Adrenal gland (tissue), 12 donors: ENCODE results near the gene PSTK. TPM values are rescaled to one million over a fixed set of nuclear protein-coding genes. Genes with fewer than 3 reads are reported as not detected.

Experiments
- DNase-seq, 7 donors: peaks; one replicate each; pipeline ENCODE4 v3.0.0-alpha.2; 2019 to 2020
- H3K27ac ChIP-seq, 5 donors: fragments of 200-600 bp; sonication (generic) in 4 of 5; 1 replicate in 3 of 5; 2 replicates in 2 of 5; pipeline versions ENCODE4 v1.5.1 to v1.8.0; 2016 to 2020; ENCODE audit warnings: mild to moderate bottlenecking in 1 of 5
- H3K27me3 ChIP-seq: fragments of 200-600 bp; 2 replicates; pipeline ENCODE4 v1.8.0; 2021
- H3K36me3 ChIP-seq, 2 donors: fragments of 200-600 bp; replicated peaks in 1 of 2; 1 replicate in 1 of 2; 2 replicates in 1 of 2; pipeline versions ENCODE4 v1.5.1 to v1.8.0; 2018 to 2022
- H3K4me1 ChIP-seq, 2 donors: fragments of 200-600 bp; replicated peaks in 1 of 2; 1 replicate in 1 of 2; 2 replicates in 1 of 2; pipeline versions ENCODE4 v1.5.1 to v1.8.0; 2018 to 2021
- H3K4me3 ChIP-seq, 4 donors: fragments of 200-600 bp; sonication (generic) in 3 of 4; one replicate each; pipeline ENCODE4 v1.5.1; 2016 to 2018
- H3K9me3 ChIP-seq, 3 donors: fragments of 200-600 bp; sonication (generic) in 1 of 3; replicated peaks in 1 of 3; 1 replicate in 2 of 3; 2 replicates in 1 of 3; pipeline versions ENCODE4 v1.5.1 to v1.8.0; 2016 to 2021
- POLR2A ChIP-seq, 2 donors: fragments of 450-650 bp; IDR thresholded peaks; one replicate each; pipeline ENCODE4 v1.6.1; 2017; ENCODE audit warnings: antibody characterized with exemption in 2 of 2, mild to moderate bottlenecking in 2 of 2, moderate library complexity in 1 of 2
- WGBS, 4 donors: extraction: QIAGEN DNeasy Blood & Tissue Kit in 2 of 4; methylation state at CpG; one replicate each; pipeline versions ENCODE4 v1.1.5 to v1.1.7; 2013 to 2017; 5-methylcytosine and 5-hydroxymethylcytosine counted together
- intact Hi-C, 2 donors: fragments of 100-400 bp; cut with DNase I; formaldehyde crosslinking; loops; one replicate each; pipeline versions ENCODE4 v1.14.1 to v1.15.0; 2022 to 2023
- polyA plus RNA-seq, 3 donors: library from polyadenylated mRNA; stranded (reverse); fragments of 200-250 nt in 2 of 3; fragments of 350-450 nt in 1 of 3; fragmentation: Illumina TruSeq in 1 of 3; extraction: RNeasy Lipid Tissue Mini Kit (QIAGEN cat#74804) in 1 of 3; gene quantifications; one replicate each; pipeline ENCODE4 v1.2.3, GENCODE V29; 2013 to 2014
- total RNA-seq, 9 donors: library from RNA; depleted of rRNA in 4 of 9; stranded (reverse); fragments of >200 nt in 4 of 9; fragments of 120-200 nt in 1 of 9; fragmentation: NEBNext Ultra II Directional in 1 of 9; extraction: Animal tissue kit (Norgen Biotek cat#: 25700) in 1 of 9; gene quantifications; one replicate each; pipeline versions ENCODE4 v1.1.0 to v1.2.4, GENCODE V29; 2013 to 2023
- TF ChIP-seq, protein P1 (sequence below), 6 experiments: fragments of 450-650 bp in 4 of 6; fragments of 200-600 bp in 2 of 6; sonication (generic) in 1 of 6; IDR thresholded peaks; 1 replicate in 5 of 6; 2 replicates in 1 of 6; pipeline versions ENCODE4 v1.5.1 to v1.8.0; 2016 to 2021; ENCODE audit warnings: antibody characterized with exemption in 6 of 6, mild to moderate bottlenecking in 2 of 6, moderate library complexity in 1 of 6
- donor health status: healthy with polysubstance abuse.
- donor health status: Bipolar disorder and iron deficiency.
- donor health status: DM: yes; HTN: yes; CAD: no.
- donor health status: DM: no; HTN: no; CAD: no.
- donor health status: DM: no; HTN: no; CAD: no.
- donor health status: DM: yes; HTN: yes; CAD: no.

PSTK gene
- total and polyA plus RNA-seq, 12 donors, result 2.1 to 9.0 (median 6.3) TPM

GRCh38 chr10:122983898-122984297, 3.7 kb downstream of the PSTK start:
- DNase-seq, result no peak
- TF ChIP-seq, protein P1, sequence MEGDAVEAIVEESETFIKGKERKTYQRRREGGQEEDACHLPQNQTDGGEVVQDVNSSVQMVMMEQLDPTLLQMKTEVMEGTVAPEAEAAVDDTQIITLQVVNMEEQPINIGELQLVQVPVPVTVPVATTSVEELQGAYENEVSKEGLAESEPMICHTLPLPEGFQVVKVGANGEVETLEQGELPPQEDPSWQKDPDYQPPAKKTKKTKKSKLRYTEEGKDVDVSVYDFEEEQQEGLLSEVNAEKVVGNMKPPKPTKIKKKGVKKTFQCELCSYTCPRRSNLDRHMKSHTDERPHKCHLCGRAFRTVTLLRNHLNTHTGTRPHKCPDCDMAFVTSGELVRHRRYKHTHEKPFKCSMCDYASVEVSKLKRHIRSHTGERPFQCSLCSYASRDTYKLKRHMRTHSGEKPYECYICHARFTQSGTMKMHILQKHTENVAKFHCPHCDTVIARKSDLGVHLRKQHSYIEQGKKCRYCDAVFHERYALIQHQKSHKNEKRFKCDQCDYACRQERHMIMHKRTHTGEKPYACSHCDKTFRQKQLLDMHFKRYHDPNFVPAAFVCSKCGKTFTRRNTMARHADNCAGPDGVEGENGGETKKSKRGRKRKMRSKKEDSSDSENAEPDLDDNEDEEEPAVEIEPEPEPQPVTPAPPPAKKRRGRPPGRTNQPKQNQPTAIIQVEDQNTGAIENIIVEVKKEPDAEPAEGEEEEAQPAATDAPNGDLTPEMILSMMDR (IDR thresholded peaks at IDR 0.05), result no peak
- no peak for TF ChIP-seq POLR2A (IDR thresholded peaks at IDR 0.05)
- no peaks in the 10 kb centered on the region for H3K27me3 ChIP-seq
- peaks cover 8 to 14% of the 10 kb centered on the region in 2 donors for H3K4me1 ChIP-seq
- H3K27ac ChIP-seq, result no peak overlapping the region
- H3K9me3 ChIP-seq, result no peaks in the 10 kb centered on the region
- no peak overlapping the region for H3K4me3 ChIP-seq
- no peaks in the 10 kb centered on the region for H3K36me3 ChIP-seq
- 95 to 96% (median 95%) methylated on average over 6 of the region's 6 CpGs for WGBS, 4 donors
- intact Hi-C loops, result no loop called here

GRCh38 chr10:122984708-122985107, 4.5 kb downstream of the PSTK start:
- Histone ChIP-seq H3K4me1 (peaks cover 3 to 11% of the 10 kb centered on the region in 2 donors), H3K9me3 (no peaks in the 10 kb centered on the region), H3K27ac (no peak overlapping the region), H3K36me3 (no peaks in the 10 kb centered on the region), H3K4me3 (no peak overlapping the region), H3K27me3 (no peaks in the 10 kb centered on the region)
- intact Hi-C loops, result no loop called here
- WGBS, 4 donors, result 95 to 98% (median 97%) methylated on average over 2 of the region's 2 CpGs
- TF ChIP-seq POLR2A (IDR thresholded peaks at IDR 0.05), result no peak
- TF ChIP-seq, protein P1 (IDR thresholded peaks at IDR 0.05), result no peak
- DNase-seq, result no peak

DNA sequence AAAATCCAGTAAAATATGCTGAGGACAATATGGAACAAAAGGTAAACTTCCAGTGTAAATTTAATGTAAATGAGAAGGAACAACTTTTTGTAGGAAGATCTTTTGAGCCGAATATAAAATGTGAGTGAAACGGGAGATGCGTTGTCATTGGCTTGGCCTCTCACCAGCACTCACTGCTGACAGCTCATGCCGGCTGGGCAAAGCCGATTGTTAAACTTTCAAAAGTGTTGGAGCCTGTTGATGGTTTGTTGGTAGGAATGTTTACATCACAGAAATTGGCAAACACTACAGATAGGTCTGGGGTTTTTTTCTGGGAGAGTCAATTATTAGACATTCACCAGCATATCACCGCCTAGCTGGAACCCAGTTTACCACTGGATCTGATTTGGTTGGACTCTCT, 6.1 kb downstream of the PSTK start:
- Histone ChIP-seq H3K27ac (no peak overlapping the region), H3K27me3 (no peaks in the 10 kb centered on the region), H3K36me3 (no peaks in the 10 kb centered on the region), H3K9me3 (no peaks in the 10 kb centered on the region), H3K4me3 (no peak overlapping the region), H3K4me1 (peaks cover 0 to under 1% of the 10 kb centered on the region in 2 donors)
- WGBS, 4 donors, result 89 to 95% (median 91%) methylated on average over 6 of the region's 6 CpGs
- intact Hi-C loops, result no loop called here
- TF ChIP-seq, protein P1 (IDR thresholded peaks at IDR 0.05), result no peak
- TF ChIP-seq POLR2A (IDR thresholded peaks at IDR 0.05), result no peak
- no peak for DNase-seq

GRCh38 chr10:122988501-122988900, 8.3 kb downstream of the PSTK start:
- H3K36me3 ChIP-seq, result peaks cover 0 to 2% of the 10 kb centered on the region in 2 donors
- 78 to 96% (median 82%) methylated on average over 2 of the region's 2 CpGs for WGBS, 4 donors
- no peaks in the 10 kb centered on the region for H3K9me3 ChIP-seq
- no peak overlapping the region for H3K4me3 ChIP-seq
- no peaks in the 10 kb centered on the region for H3K4me1 ChIP-seq
- H3K27ac ChIP-seq, result no peak overlapping the region
- TF ChIP-seq, protein P1 (IDR thresholded peaks at IDR 0.05), result no peak
- TF ChIP-seq POLR2A (IDR thresholded peaks at IDR 0.05), result no peak
- no peaks in the 10 kb centered on the region for H3K27me3 ChIP-seq
- intact Hi-C loops, result no loop called here
- DNase-seq, result no peak
